Osteoblast (primary cell): ENCODE measurements around the gene TMEM266. TPM values are rescaled to one million over a fixed set of nuclear protein-coding genes. Genes with fewer than 3 reads are reported as not detected.

Source experiments
- DNase-seq: peaks from one replicate; pipeline ENCODE4 v3.0.0; 2011; ENCODE audit warnings: low spot score, mixed read lengths; ENCODE audit not compliant: insufficient read length; ENCODE audit errors: missing footprints
- H2AFZ ChIP-seq: 2 replicates; pipeline ENCODE4 v1.6.0; 2011; ENCODE audit warnings: mild to moderate bottlenecking, low read length
- H3K27ac ChIP-seq: 2 replicates; pipeline ENCODE4 v1.5.1; 2011; ENCODE audit warnings: mild to moderate bottlenecking, low read depth, low read length, moderate library complexity
- H3K27me3 ChIP-seq: 2 replicates; pipeline ENCODE4 v1.6.0; 2012; ENCODE audit warnings: mild to moderate bottlenecking, control low read depth, inconsistent platforms, low read length, moderate library complexity; ENCODE audit not compliant: insufficient read depth
- H3K36me3 ChIP-seq: 2 replicates; pipeline ENCODE4 v1.5.1; 2011; ENCODE audit warnings: mild to moderate bottlenecking, low read length, control low read depth, moderate library complexity; ENCODE audit not compliant: insufficient read depth
- H3K4me1 ChIP-seq: 2 replicates; pipeline ENCODE4 v1.5.1; 2011; ENCODE audit warnings: mild to moderate bottlenecking, low read length, control low read depth, moderate library complexity; ENCODE audit not compliant: insufficient read depth
- H3K4me2 ChIP-seq: 2 replicates; pipeline ENCODE4 v1.6.0; 2011; ENCODE audit warnings: mild to moderate bottlenecking, low read length; ENCODE audit not compliant: insufficient read depth
- H3K4me3 ChIP-seq: fragments of 200-600 bp; sonication (generic); 3 replicates; pipeline ENCODE4 v1.5.1; 2012; ENCODE audit warnings: mild to moderate bottlenecking, low read length, inconsistent platforms; ENCODE audit not compliant: insufficient read depth
- H3K79me2 ChIP-seq: 2 replicates; pipeline ENCODE4 v1.6.0; 2012; ENCODE audit warnings: mild to moderate bottlenecking, low read length, control low read depth, inconsistent platforms; ENCODE audit not compliant: insufficient read depth
- H3K9me3 ChIP-seq: 2 replicates; pipeline ENCODE4 v1.5.1; 2011; ENCODE audit warnings: low read depth, low read length, control low read depth
- H4K20me1 ChIP-seq: 2 replicates; pipeline ENCODE4 v1.6.0; 2012; ENCODE audit warnings: mild to moderate bottlenecking, low read length, control low read depth; ENCODE audit not compliant: insufficient read depth
- total RNA-seq: library from RNA; depleted of rRNA; stranded (reverse); fragments of >200 nt; gene quantifications from 2 replicates; pipeline ENCODE4 v1.2.3, GENCODE V29; 2012
- TF ChIP-seq, protein P1 (sequence below): IDR thresholded peaks from 2 replicates; pipeline ENCODE4 v1.5.1; 2011; ENCODE audit warnings: mild to moderate bottlenecking, low read depth, low read length, moderate library complexity; ENCODE audit errors: extremely low read depth

Gene TMEM266
- total RNA-seq, 1 donor = not detected

DNA sequence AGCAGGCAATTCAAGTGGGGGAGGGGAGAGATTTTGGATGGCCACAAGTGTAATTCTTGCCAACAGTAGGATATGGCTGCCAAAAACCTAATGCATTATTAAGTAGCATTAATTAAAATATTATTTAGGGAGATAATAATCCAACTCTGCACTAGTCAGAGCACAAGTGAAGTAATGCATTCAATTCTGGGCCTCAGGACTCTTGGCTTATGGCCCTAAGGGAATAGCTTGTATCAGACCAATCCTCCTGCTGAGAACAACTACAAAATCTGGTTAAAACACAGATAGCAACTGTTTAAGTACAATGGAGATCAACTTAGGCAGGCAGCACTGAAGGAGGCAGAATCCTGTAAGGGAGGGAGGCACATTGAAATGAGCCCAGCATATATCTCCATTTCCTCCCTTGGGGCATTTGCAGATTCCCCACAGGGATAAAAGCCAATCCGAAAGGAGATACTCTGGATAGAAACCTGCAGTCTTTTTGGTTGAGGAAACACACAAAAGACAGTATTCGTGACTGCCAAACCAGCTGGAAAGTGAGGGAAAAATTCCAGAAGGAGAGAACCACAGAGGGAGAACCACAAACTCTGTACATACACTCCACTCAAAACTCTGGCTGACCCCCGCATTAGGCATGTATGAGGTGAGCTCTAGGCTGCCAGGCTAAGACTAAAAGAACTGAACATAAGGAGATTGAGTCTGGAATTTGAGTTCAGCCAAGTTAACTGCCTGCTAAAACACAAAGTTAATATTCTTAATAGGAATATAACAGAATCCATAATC lies 194.1 kb downstream of the TMEM266 start:
- H3K36me3 ChIP-seq = peaks cover 7% of the 10 kb centered on the region
- DNase-seq = no peak

More for the DNA sequence above, 194.1 kb downstream of the TMEM266 start:
- Histone ChIP-seq H3K4me3 (no peak overlapping the region), H3K27me3 (no peaks in the 10 kb centered on the region), H3K27ac (no peak overlapping the region), H3K4me2 (no peak overlapping the region), H3K4me1 (no peaks in the 10 kb centered on the region), H4K20me1 (peaks cover 2% of the 10 kb centered on the region), H3K79me2 (peaks cover 3% of the 10 kb centered on the region), H2AFZ (no peak overlapping the region), H3K9me3 (no peaks in the 10 kb centered on the region)
- TF ChIP-seq, protein P1, sequence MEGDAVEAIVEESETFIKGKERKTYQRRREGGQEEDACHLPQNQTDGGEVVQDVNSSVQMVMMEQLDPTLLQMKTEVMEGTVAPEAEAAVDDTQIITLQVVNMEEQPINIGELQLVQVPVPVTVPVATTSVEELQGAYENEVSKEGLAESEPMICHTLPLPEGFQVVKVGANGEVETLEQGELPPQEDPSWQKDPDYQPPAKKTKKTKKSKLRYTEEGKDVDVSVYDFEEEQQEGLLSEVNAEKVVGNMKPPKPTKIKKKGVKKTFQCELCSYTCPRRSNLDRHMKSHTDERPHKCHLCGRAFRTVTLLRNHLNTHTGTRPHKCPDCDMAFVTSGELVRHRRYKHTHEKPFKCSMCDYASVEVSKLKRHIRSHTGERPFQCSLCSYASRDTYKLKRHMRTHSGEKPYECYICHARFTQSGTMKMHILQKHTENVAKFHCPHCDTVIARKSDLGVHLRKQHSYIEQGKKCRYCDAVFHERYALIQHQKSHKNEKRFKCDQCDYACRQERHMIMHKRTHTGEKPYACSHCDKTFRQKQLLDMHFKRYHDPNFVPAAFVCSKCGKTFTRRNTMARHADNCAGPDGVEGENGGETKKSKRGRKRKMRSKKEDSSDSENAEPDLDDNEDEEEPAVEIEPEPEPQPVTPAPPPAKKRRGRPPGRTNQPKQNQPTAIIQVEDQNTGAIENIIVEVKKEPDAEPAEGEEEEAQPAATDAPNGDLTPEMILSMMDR = no peak

Other genes starting within 250 kb of the TMEM266 start
- 66.2 and 67.2 TPM in 2 replicates for gene UBE2Q2, start 216.5 kb upstream of the TMEM266 start, total RNA-seq
- gene FBXO22, start 156.1 kb upstream of the TMEM266 start, total RNA-seq = 27.1 and 27.4 TPM in 2 replicates
- gene NRG4, start 47.6 kb upstream of the TMEM266 start, total RNA-seq = not detected in 2 replicates